ENCODE data around the gene APOC1.

Gene APOC1

GRCh38 chr19:44893332-44894051, 20.9 kb upstream of the APOC1 start:
- Histone ChIP-seq H3K4me1 (no peaks in the 10 kb centered on the region), H3K4me3 (ENCODE audit: low read depth, low read length) (no peak overlapping the region), H3K36me3 (peaks cover 58% of the 10 kb centered on the region), H3K27me3 (no peaks in the 10 kb centered on the region), H3K9me3 (no peaks in the 10 kb centered on the region)
- DNase-seq: no peak
- TF ChIP-seq CTCF (IDR thresholded peaks at IDR 0.05; ENCODE audit: low read depth, low read length): no peak

GRCh38 chr19:44894052-44894400, 20.4 kb upstream of the APOC1 start:
- Histone ChIP-seq H3K36me3 (peaks cover 58% of the 10 kb centered on the region), H3K27me3 (no peaks in the 10 kb centered on the region), H3K9me3 (no peaks in the 10 kb centered on the region), H3K4me3 (ENCODE audit: low read depth, low read length) (no peak overlapping the region), H3K4me1 (no peaks in the 10 kb centered on the region)
- DNase-seq: no peak
- no peak for TF ChIP-seq CTCF (IDR thresholded peaks at IDR 0.05; ENCODE audit: low read depth, low read length)

- Histone ChIP-seq H3K4me3 (ENCODE audit: low read depth, low read length) (no peak overlapping the region), H3K27me3 (no peaks in the 10 kb centered on the region), H3K4me1 (no peaks in the 10 kb centered on the region), H3K36me3 (peaks cover 64% of the 10 kb centered on the region), H3K9me3 (no peaks in the 10 kb centered on the region)
- no peak for DNase-seq
- TF ChIP-seq CTCF (IDR thresholded peaks at IDR 0.05; ENCODE audit: low read depth, low read length): no peak
Measured at GRCh38 chr19:44894946-44895345, 19.5 kb upstream of the APOC1 start.

GRCh38 chr19:44897835-44898234, 16.6 kb upstream of the APOC1 start:
- no peak overlapping the region for H3K4me3 ChIP-seq (ENCODE audit: low read depth, low read length)
- TF ChIP-seq CTCF (IDR thresholded peaks at IDR 0.05; ENCODE audit: low read depth, low read length): no peak
- H3K36me3 ChIP-seq: peaks cover 77% of the 10 kb centered on the region
- H3K27me3 ChIP-seq: no peaks in the 10 kb centered on the region
- H3K9me3 ChIP-seq: no peaks in the 10 kb centered on the region
- no peaks in the 10 kb centered on the region for H3K4me1 ChIP-seq
- no peak for DNase-seq

GRCh38 chr19:44900328-44901244, 13.8 kb upstream of the APOC1 start:
- peaks cover 53% of the 10 kb centered on the region for H3K36me3 ChIP-seq
- H3K4me1 ChIP-seq: no peaks in the 10 kb centered on the region
- DNase-seq: no peak
- peaks cover 3% of the 10 kb centered on the region for H3K27me3 ChIP-seq
- H3K9me3 ChIP-seq: no peaks in the 10 kb centered on the region
- no peak for TF ChIP-seq CTCF (IDR thresholded peaks at IDR 0.05; ENCODE audit: low read depth, low read length)
- H3K4me3 ChIP-seq (ENCODE audit: low read depth, low read length): no peak overlapping the region

GRCh38 chr19:44903216-44903601, 11.2 kb upstream of the APOC1 start:
- H3K9me3 ChIP-seq: no peaks in the 10 kb centered on the region
- no peak overlapping the region for H3K4me3 ChIP-seq (ENCODE audit: low read depth, low read length)
- peaks cover 29% of the 10 kb centered on the region for H3K36me3 ChIP-seq
- TF ChIP-seq CTCF (IDR thresholded peaks at IDR 0.05; ENCODE audit: low read depth, low read length): no peak
- no peaks in the 10 kb centered on the region for H3K4me1 ChIP-seq
- DNase-seq: no peak
- peaks cover 13% of the 10 kb centered on the region for H3K27me3 ChIP-seq
